Measurements from ENCODE around the gene EHBP1. TPM values are rescaled to one million over a fixed set of nuclear protein-coding genes. Genes with fewer than 3 reads are reported as not detected.
A peak's percentile ranks its signal among the peaks of the same experiment; 100 is the strongest.

The EHBP1 gene
- total RNA-seq, 1 experiment from 2014 or later = 32.1 TPM

DNA sequence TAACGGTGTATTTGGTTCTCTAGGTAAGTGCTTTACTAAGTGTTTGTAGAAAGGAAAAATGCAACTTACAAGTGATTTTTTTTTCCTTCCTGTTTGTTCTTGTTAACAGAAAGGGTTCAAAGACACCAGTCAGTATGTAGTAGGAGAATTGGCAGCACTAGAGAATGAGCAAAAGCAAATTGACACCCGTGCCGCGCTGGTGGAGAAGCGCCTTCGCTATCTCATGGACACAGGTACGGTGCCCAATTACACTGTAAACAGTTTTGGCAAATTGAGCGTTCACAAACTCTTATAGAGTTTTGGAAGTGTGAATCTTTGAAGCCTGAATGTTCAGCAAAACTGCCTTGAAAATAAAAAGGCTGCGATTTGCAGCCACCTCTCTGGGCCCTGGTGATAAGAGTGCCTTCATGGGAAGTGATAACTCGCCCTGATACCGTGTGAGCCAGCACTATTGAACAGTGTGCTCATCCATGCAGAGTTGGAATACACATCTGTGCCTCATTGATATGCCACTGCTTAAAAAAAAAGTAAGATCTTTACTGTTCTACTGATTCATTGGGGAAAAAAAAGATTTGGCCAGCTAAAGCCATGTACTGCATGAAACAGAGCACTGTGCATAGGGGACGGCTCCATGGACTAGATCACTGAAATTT is 291.1 kb downstream of the EHBP1 start:
- H3K27ac ChIP-seq (ENCODE audit: low read depth, low read length, poor library complexity, severe bottlenecking) = no peak overlapping the region
- no TSS peak for BruUV-seq (replicated peaks)
- no peak for DNase-seq (ENCODE audit: low spot score)
- H3K9me3 ChIP-seq (ENCODE audit: low read depth, low read length, poor library complexity, severe bottlenecking) = no peaks in the 10 kb centered on the region
- intact Hi-C loops (cut with micrococcal nuclease; ENCODE audit: unreplicated experiment) = no loop called here
- CTCF ChIA-PET = no interaction called here
- H3K27me3 ChIP-seq (replicated peaks; ENCODE audit: insufficient read depth, low read depth, low read length, poor library complexity) = no peaks in the 10 kb centered on the region
- POLR2A ChIA-PET (ENCODE audit: low non-redundant PET) = no interaction called here
- no peak for TF ChIP-seq EZH2 (IDR thresholded peaks at IDR 0.05; ENCODE audit: borderline replicate concordance, low read depth, low read length, poor library complexity, severe bottlenecking)
- TF ChIP-seq, protein P1, sequence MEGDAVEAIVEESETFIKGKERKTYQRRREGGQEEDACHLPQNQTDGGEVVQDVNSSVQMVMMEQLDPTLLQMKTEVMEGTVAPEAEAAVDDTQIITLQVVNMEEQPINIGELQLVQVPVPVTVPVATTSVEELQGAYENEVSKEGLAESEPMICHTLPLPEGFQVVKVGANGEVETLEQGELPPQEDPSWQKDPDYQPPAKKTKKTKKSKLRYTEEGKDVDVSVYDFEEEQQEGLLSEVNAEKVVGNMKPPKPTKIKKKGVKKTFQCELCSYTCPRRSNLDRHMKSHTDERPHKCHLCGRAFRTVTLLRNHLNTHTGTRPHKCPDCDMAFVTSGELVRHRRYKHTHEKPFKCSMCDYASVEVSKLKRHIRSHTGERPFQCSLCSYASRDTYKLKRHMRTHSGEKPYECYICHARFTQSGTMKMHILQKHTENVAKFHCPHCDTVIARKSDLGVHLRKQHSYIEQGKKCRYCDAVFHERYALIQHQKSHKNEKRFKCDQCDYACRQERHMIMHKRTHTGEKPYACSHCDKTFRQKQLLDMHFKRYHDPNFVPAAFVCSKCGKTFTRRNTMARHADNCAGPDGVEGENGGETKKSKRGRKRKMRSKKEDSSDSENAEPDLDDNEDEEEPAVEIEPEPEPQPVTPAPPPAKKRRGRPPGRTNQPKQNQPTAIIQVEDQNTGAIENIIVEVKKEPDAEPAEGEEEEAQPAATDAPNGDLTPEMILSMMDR (conservative IDR thresholded peaks at IDR 0.05; ENCODE audit: low read depth, low read length) = no peak
- peaks cover 3% of the 10 kb centered on the region for H3K4me1 ChIP-seq (ENCODE audit: insufficient read depth, low read length, poor library complexity, severe bottlenecking)
- H3K4me3 ChIP-seq (ENCODE audit: low read depth, low read length, poor library complexity, severe bottlenecking) = no peak overlapping the region
- peaks cover 4% of the 10 kb centered on the region for H3K36me3 ChIP-seq (ENCODE audit: insufficient read depth, low read length, poor library complexity, severe bottlenecking)

- no peaks in the 10 kb centered on the region for H3K27me3 ChIP-seq (replicated peaks; ENCODE audit: insufficient read depth, low read depth, low read length, poor library complexity)
- TF ChIP-seq EZH2 (IDR thresholded peaks at IDR 0.05; ENCODE audit: borderline replicate concordance, low read depth, low read length, poor library complexity, severe bottlenecking) = no peak
- TF ChIP-seq, protein P1 (conservative IDR thresholded peaks at IDR 0.05; ENCODE audit: low read depth, low read length) = no peak
- CTCF ChIA-PET = no interaction called here
- H3K9me3 ChIP-seq (ENCODE audit: low read depth, low read length, poor library complexity, severe bottlenecking) = no peaks in the 10 kb centered on the region
- no TSS peak for BruUV-seq (replicated peaks)
- peaks cover 14% of the 10 kb centered on the region for H3K4me1 ChIP-seq (ENCODE audit: insufficient read depth, low read length, poor library complexity, severe bottlenecking)
- H3K36me3 ChIP-seq (ENCODE audit: insufficient read depth, low read length, poor library complexity, severe bottlenecking) = peaks cover 4% of the 10 kb centered on the region
- POLR2A ChIA-PET (ENCODE audit: low non-redundant PET) = no interaction called here
- H3K27ac ChIP-seq (ENCODE audit: low read depth, low read length, poor library complexity, severe bottlenecking) = no peak overlapping the region
- peak; percentile 21 for DNase-seq (ENCODE audit: low spot score)
- intact Hi-C loops (cut with micrococcal nuclease; ENCODE audit: unreplicated experiment) = no loop called here
- H3K4me3 ChIP-seq (ENCODE audit: low read depth, low read length, poor library complexity, severe bottlenecking) = no peak overlapping the region
Measured at GRCh38 chr2:62998949-62999348, 293.4 kb downstream of the EHBP1 start.

DNA sequence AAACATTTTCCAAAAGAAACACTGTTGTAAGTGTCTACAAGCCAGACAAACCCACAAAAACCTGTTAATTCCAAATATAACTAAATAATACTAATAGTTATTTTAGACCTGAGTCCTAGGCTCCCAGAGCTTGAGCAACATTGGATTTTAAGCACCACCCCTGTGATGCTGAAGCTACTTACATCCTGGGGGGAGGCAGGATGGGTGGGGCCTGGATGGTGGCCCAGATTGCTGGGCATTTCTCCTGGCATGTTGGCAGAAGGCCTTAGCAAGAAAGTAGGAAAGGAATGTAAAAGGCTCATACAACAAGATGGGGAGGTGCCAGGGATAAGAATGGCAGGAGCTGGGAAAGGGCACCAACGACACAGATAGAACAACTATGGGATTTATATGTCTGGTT is 294.4 kb downstream of the EHBP1 start:
- BruUV-seq (replicated peaks) = no TSS peak
- no peak for TF ChIP-seq EZH2 (IDR thresholded peaks at IDR 0.05; ENCODE audit: borderline replicate concordance, low read depth, low read length, poor library complexity, severe bottlenecking)
- TF ChIP-seq, protein P1 (conservative IDR thresholded peaks at IDR 0.05; ENCODE audit: low read depth, low read length) = no peak
- Histone ChIP-seq H3K27ac (ENCODE audit: low read depth, low read length, poor library complexity, severe bottlenecking) (no peak overlapping the region), H3K36me3 (ENCODE audit: insufficient read depth, low read length, poor library complexity, severe bottlenecking) (peaks cover 4% of the 10 kb centered on the region), H3K4me1 (ENCODE audit: insufficient read depth, low read length, poor library complexity, severe bottlenecking) (peaks cover 17% of the 10 kb centered on the region), H3K27me3 (replicated peaks; ENCODE audit: insufficient read depth, low read depth, low read length, poor library complexity) (no peaks in the 10 kb centered on the region), H3K4me3 (ENCODE audit: low read depth, low read length, poor library complexity, severe bottlenecking) (no peak overlapping the region), H3K9me3 (ENCODE audit: low read depth, low read length, poor library complexity, severe bottlenecking) (no peaks in the 10 kb centered on the region)
- intact Hi-C loops (cut with micrococcal nuclease; ENCODE audit: unreplicated experiment) = no loop called here
- CTCF ChIA-PET = no interaction called here
- POLR2A ChIA-PET (ENCODE audit: low non-redundant PET) = no interaction called here
- DNase-seq (ENCODE audit: low spot score) = peak; percentile 29
